Inflammatory macrophage (primary cell): ENCODE data around the gene PCDHB11.
"Not testable (repeated sequence)": the region's sequence is repeated elsewhere in the genome, so short reads cannot be mapped to it uniquely, and the experiment has no call there.

ENCODE experiments used
- DNase-seq, 2 donors: peaks; one replicate each; pipeline ENCODE4 v3.0.0-alpha.2; 2020 to 2022
- total RNA-seq, 18 experiments: gene quantifications; one replicate each; lab custom pipeline; 2026; ENCODE audit warnings: mixed read lengths in 6 of 18, inconsistent platforms in 2 of 18; lab: John Stamatoyannopoulos, UW

PCDHB11 gene
- 0 to 0.12 (median 0) reads per million in 18 experiments for total RNA-seq

GRCh38 chr5:141199359-141200235 lies at the start of gene PCDHB11:
Gene PCDHB11 (plus strand): TSS chr5:141199627. CDS start chr5:141199775, 148 bp downstream.
- no peak for DNase-seq

- no peak for DNase-seq
These were observed 49.6 kb upstream of the PCDHB11 start, which contains the start of gene PCDHB6 for GRCh38 chr5:141149812-141150211. Gene PCDHB6 (plus strand): TSS chr5:141150057. CDS start chr5:141150258, 201 bp downstream.

- DNase-seq: no peak
These were observed 49.0 kb upstream of the PCDHB11 start for GRCh38 chr5:141150224-141150992.

GRCh38 chr5:141150993-141151325 lies 48.5 kb upstream of the PCDHB11 start:
- DNase-seq: no peak

GRCh38 chr5:141151632-141152031 lies 47.8 kb upstream of the PCDHB11 start:
- not testable (repeated sequence) for DNase-seq

GRCh38 chr5:141152096-141152495 lies 47.3 kb upstream of the PCDHB11 start:
- DNase-seq: not testable (repeated sequence)

GRCh38 chr5:141155540-141156374 lies 43.7 kb upstream of the PCDHB11 start:
- no peak for DNase-seq

- not testable (repeated sequence) for DNase-seq
These were observed 42.1 kb upstream of the PCDHB11 start for GRCh38 chr5:141157356-141157755.

GRCh38 chr5:141157901-141158300 lies 41.5 kb upstream of the PCDHB11 start:
- not testable (repeated sequence) for DNase-seq

GRCh38 chr5:141172381-141173204 lies 26.8 kb upstream of the PCDHB11 start, which contains the start of gene PCDHB7:
Gene PCDHB7 (plus strand): TSS chr5:141172644. CDS start chr5:141172836, 192 bp downstream.
- no peak for DNase-seq

GRCh38 chr5:141174291-141175104 lies 24.9 kb upstream of the PCDHB11 start:
- not testable (repeated sequence) for DNase-seq

- DNase-seq: no peak
These were observed 23.5 kb upstream of the PCDHB11 start for GRCh38 chr5:141175933-141176332.

GRCh38 chr5:141177577-141178191 lies 21.7 kb upstream of the PCDHB11 start, which contains the start of gene PCDHB8:
Gene PCDHB8 (plus strand): TSS chr5:141177790. CDS start chr5:141178035, 245 bp downstream.
- not testable (repeated sequence) for DNase-seq

GRCh38 chr5:141179371-141179770 lies 20.1 kb upstream of the PCDHB11 start:
- not testable (repeated sequence) for DNase-seq

- not testable (repeated sequence) for DNase-seq
These were observed 19.6 kb upstream of the PCDHB11 start for GRCh38 chr5:141179876-141180275.

- no peak for DNase-seq
These were observed 19.1 kb upstream of the PCDHB11 start for GRCh38 chr5:141180313-141180712.

GRCh38 chr5:141182248-141182647 lies 17.2 kb upstream of the PCDHB11 start, which contains the start of gene PCDHB16:
Gene PCDHB16 (plus strand): TSS chr5:141182387. CDS start chr5:141182560, 173 bp downstream.
- DNase-seq: no peak

- DNase-seq: not testable (repeated sequence)
These were observed 15.1 kb upstream of the PCDHB11 start for GRCh38 chr5:141184117-141184855.
